Heart right ventricle (tissue), 16 donors: ENCODE measurements around the gene APPBP2. TPM values are rescaled to one million over a fixed set of nuclear protein-coding genes. Genes with fewer than 3 reads are reported as not detected.
"Not testable (repeated sequence)": the region's sequence is repeated elsewhere in the genome, so short reads cannot be mapped to it uniquely, and the experiment has no call there.

ENCODE experiments used
- ATAC-seq, 8 donors: fragments of 200-7000 bp; cut with Tn5 transposase; one replicate each; pipeline ENCODE4 v1.9.1; 2020; ENCODE audit warnings: mild to moderate bottlenecking in 8 of 8, moderate library complexity in 8 of 8, moderate number of reproducible peaks in 1 of 8
- DNase-seq, 2 donors: peaks; one replicate each; pipeline ENCODE4 v3.0.0-alpha.2; 2020
- H3K27ac ChIP-seq, 10 donors: fragments of 200-600 bp; sonication (generic) in 2 of 10; one replicate each; pipeline versions ENCODE4 v1.5.0 to v1.8.0; 2020 to 2022; ENCODE audit warnings: mild to moderate bottlenecking in 3 of 10
- H3K27me3 ChIP-seq, 7 donors: fragments of 200-600 bp; one replicate each; pipeline ENCODE4 v1.8.0; 2021 to 2022; ENCODE audit warnings: mild to moderate bottlenecking in 2 of 7
- H3K36me3 ChIP-seq, 9 donors: fragments of 200-600 bp; sonication (generic) in 1 of 9; one replicate each; pipeline versions ENCODE4 v1.5.0 to v1.8.0; 2020 to 2022; ENCODE audit warnings: mild to moderate bottlenecking in 2 of 9
- H3K4me1 ChIP-seq, 9 donors: fragments of 200-600 bp; sonication (generic) in 1 of 9; one replicate each; pipeline versions ENCODE4 v1.5.0 to v1.8.0; 2020 to 2022; ENCODE audit warnings: mild to moderate bottlenecking in 4 of 9
- H3K4me3 ChIP-seq, 10 donors: fragments of 200-600 bp; sonication (generic) in 2 of 10; one replicate each; pipeline versions ENCODE4 v1.5.0 to v1.8.0; 2020 to 2022; ENCODE audit warnings: mild to moderate bottlenecking in 7 of 10, moderate library complexity in 2 of 10
- H3K9me3 ChIP-seq, 11 donors: fragments of 200-600 bp in 10 of 11; sonication (generic) in 2 of 11; one replicate each; pipeline versions ENCODE4 v1.5.0 to v1.8.0; 2013 to 2022; ENCODE audit warnings: mild to moderate bottlenecking in 2 of 11, control low read depth in 1 of 11, moderate library complexity in 1 of 11
- CTCF ChIP-seq, 9 donors: fragments of 200-600 bp; sonication (generic) in 2 of 9; IDR thresholded peaks; one replicate each; pipeline versions ENCODE4 v1.5.0 to v1.8.0; 2021 to 2022; ENCODE audit warnings: antibody characterized with exemption in 9 of 9, mild to moderate bottlenecking in 5 of 9, moderate library complexity in 1 of 9
- WGBS, 2 donors: extraction: QIAGEN DNeasy Blood & Tissue Kit; methylation state at CpG; one replicate each; pipeline ENCODE4 v1.1.7; 2013; ENCODE audit warnings: inconsistent platforms in 1 of 2; 5-methylcytosine and 5-hydroxymethylcytosine counted together
- intact Hi-C, 10 donors: fragments of 100-400 bp; cut with DNase I; formaldehyde crosslinking; loops; one replicate each; pipeline versions ENCODE4 v1.11.1 to v1.14.2; 2022
- polyA plus RNA-seq, 2 donors: library from polyadenylated mRNA; stranded (reverse); fragments of 200-250 nt; gene quantifications; one replicate each; pipeline ENCODE4 v1.2.3, GENCODE V29; 2013
- total RNA-seq, 10 donors: library from RNA; stranded (reverse); fragmentation: NEBNext Ultra II Directional in 3 of 10; extraction: Animal tissue kit (Norgen Biotek cat#: 25700) in 3 of 10; gene quantifications; one replicate each; pipeline versions ENCODE4 v1.2.1 to v1.2.4, GENCODE V29; 2021 to 2023
- donor health status: Arrhythmogenic right ventricular cardiomyopathy.
- donor health status: ischemic (EF 13 %, LVEDD 7.1; RV severe dilation, severe dysfunction).
- donor health status: healthy with polysubstance abuse.
- donor health status: DM: no; HTN: yes; CAD: no.
- donor health status: DM: no; HTN: no; CAD: no.
- donor health status: ischemic (EF 25% LVEDD 6.9; RV normal size, moderate dysfunction).
- donor health status: ischemic (EF 25% LVEDD 5.7; RV mildly dilated, moderate dysfunction).
- donor health status: healthy.
- donor health status: DM: yes; HTN: yes; CAD: no.
- donor health status: Ischemic cardiomyopathy.
- donor health status: ischemic (EF 35%, LVEDD 5.7; RV mildly dilated, moderate dysfunction).
- donor health status: nonischemic (EF 11% LVEDD 7.7; RV severe dilation, severe dysfunction).
- donor health status: DM: yes; HTN: yes; CAD: no.
- donor health status: PGD.
- donor health status: ischemic (EF 29% LVEDD 5.4; RV normal size, mild dysfunction).
- donor health status: nonischemic (EF 23%, LVEDD 6.1; RV moderate dilation, normal function).

APPBP2 gene
- total and polyA plus RNA-seq, 12 donors: 4.6 to 22.8 (median 17.2) TPM

GRCh38 chr17:60435244-60436167, 90.5 kb downstream of the APPBP2 start:
- Histone ChIP-seq H3K27ac (peak overlapping the region in 5 of 10 donors; percentile 2 to 57 (median 12)), H3K9me3 (peaks cover 0 to 7% (median 0%) of the 10 kb centered on the region in 11 donors), H3K4me3 (peak overlapping the region in 3 of 10 donors; percentile 12 to 19 (median 18)), H3K27me3 (peaks cover 0 to 6% (median 0%) of the 10 kb centered on the region in 7 donors), H3K36me3 (no peaks in the 10 kb centered on the region), H3K4me1 (peaks cover 0 to 10% (median 4%) of the 10 kb centered on the region in 9 donors)
- TF ChIP-seq CTCF (IDR thresholded peaks at IDR 0.05): peak; percentile 83 to 95 (median 92)
- DNase-seq (peak; percentile 48 to 85), ATAC-seq (peak; percentile 71 to 94 (median 88))
- 69% methylated on average over 28 of the region's 28 CpGs for WGBS, 2 donors
- intact Hi-C loops: loop anchor here in 9 of 10 donors (5.0 to 10.0 kb wide), 6 partner anchors 199 to 331 kb away; partner anchors contain the start of gene CA4 (in 3 of the 9)

GRCh38 chr17:60433021-60433997, 92.7 kb downstream of the APPBP2 start:
- WGBS, 2 donors: 91 to 92% methylated on average over 4 of the region's 4 CpGs

GRCh38 chr17:60430561-60430960, 95.5 kb downstream of the APPBP2 start:
- WGBS, 2 donors: 89 to 90% methylated on average over 7 of the region's 7 CpGs
- DNase-seq, H3K27me3 ChIP-seq, H3K4me1 ChIP-seq, ATAC-seq, H3K9me3 ChIP-seq, H3K4me3 ChIP-seq, H3K27ac ChIP-seq, H3K36me3 ChIP-seq: not testable (repeated sequence)
- intact Hi-C loops: loop anchor here in 8 of 10 donors (10.0 kb wide), 5 partner anchors 196 to 326 kb away; partner anchors contain the start of gene CA4 (in 3 of the 8)

More at GRCh38 chr17:60433021-60433997, 92.7 kb downstream of the APPBP2 start:
- not testable (repeated sequence) for ATAC-seq, H3K4me1 ChIP-seq, DNase-seq, H3K27ac ChIP-seq, H3K9me3 ChIP-seq, H3K4me3 ChIP-seq, H3K36me3 ChIP-seq, H3K27me3 ChIP-seq
- intact Hi-C loops: loop anchor here in 8 of 10 donors (10.0 kb wide), 5 partner anchors 199 to 329 kb away; partner anchors contain the start of gene CA4 (in 3 of the 8)

GRCh38 chr17:60428491-60428890, 97.6 kb downstream of the APPBP2 start:
- H3K9me3 ChIP-seq, H3K36me3 ChIP-seq, H3K4me3 ChIP-seq, H3K27me3 ChIP-seq, ATAC-seq, H3K27ac ChIP-seq, DNase-seq, H3K4me1 ChIP-seq: not testable (repeated sequence)
- 79 to 92% methylated on average over 6 of the region's 6 CpGs for WGBS, 2 donors
- intact Hi-C loops: loop anchor here in 2 of 10 donors (5.0 to 10.0 kb wide), 3 partner anchors 206 to 324 kb away; no protein-coding TSS in a partner anchor

- 75 to 90% methylated on average over 10 of the region's 10 CpGs for WGBS, 2 donors
- ATAC-seq: no peak
- intact Hi-C loops: loop anchor here in 2 of 10 donors (5.0 to 10.0 kb wide), 3 partner anchors 208 to 322 kb away; no protein-coding TSS in a partner anchor
- no peak overlapping the region for H3K4me3 ChIP-seq
- H3K4me1 ChIP-seq: peaks cover 0 to 9% (median 1%) of the 10 kb centered on the region in 9 donors
- DNase-seq: no peak
- no peaks in the 10 kb centered on the region for H3K36me3 ChIP-seq
- H3K27ac ChIP-seq: no peak overlapping the region
- no peaks in the 10 kb centered on the region for H3K9me3 ChIP-seq
- H3K27me3 ChIP-seq: no peaks in the 10 kb centered on the region
- no peak for TF ChIP-seq CTCF (IDR thresholded peaks at IDR 0.05)
Measured at GRCh38 chr17:60426596-60426995, 99.4 kb downstream of the APPBP2 start.
